Subcutaneous abdominal adipose tissue (tissue), 5 donors: ENCODE data around the gene PMM2.
A peak's percentile ranks its signal among the peaks of the same experiment; 100 is the strongest.

Experiments
- H3K27ac ChIP-seq: one replicate; pipeline ENCODE4 v1.7.0; 2013; ENCODE audit warnings: low read depth, mild to moderate bottlenecking, inconsistent platforms, low read length, moderate library complexity
- H3K27me3 ChIP-seq, 5 donors: one replicate each; pipeline ENCODE4 v1.7.0; 2013; ENCODE audit warnings: low read length in 5 of 5, inconsistent platforms in 1 of 5; ENCODE audit not compliant: control insufficient read depth in 5 of 5, insufficient read depth in 4 of 5
- H3K36me3 ChIP-seq, 5 donors: one replicate each; pipeline ENCODE4 v1.7.0; 2013; ENCODE audit warnings: low read length in 5 of 5; ENCODE audit not compliant: control insufficient read depth in 5 of 5, insufficient read depth in 5 of 5
- H3K4me1 ChIP-seq, 5 donors: one replicate each; pipeline ENCODE4 v1.7.0; 2013; ENCODE audit warnings: low read length in 5 of 5, mild to moderate bottlenecking in 3 of 5, moderate library complexity in 1 of 5; ENCODE audit not compliant: control insufficient read depth in 5 of 5, insufficient read depth in 5 of 5
- H3K4me3 ChIP-seq, 5 donors: one replicate each; pipeline ENCODE4 v1.7.0; 2013; ENCODE audit warnings: low read length in 5 of 5, low read depth in 1 of 5
- H3K9ac ChIP-seq, 5 donors: one replicate each; pipeline ENCODE4 v1.7.0; 2013; ENCODE audit warnings: low read length in 5 of 5, mild to moderate bottlenecking in 4 of 5, moderate library complexity in 3 of 5
- H3K9me3 ChIP-seq, 5 donors: one replicate each; pipeline ENCODE4 v1.7.0; 2013; ENCODE audit warnings: low read length in 5 of 5; ENCODE audit not compliant: control insufficient read depth in 5 of 5
- donor health status: healthy.
- donor health status: healthy.
- donor health status: healthy.
- donor health status: healthy.
- donor health status: healthy.

Gene PMM2

DNA sequence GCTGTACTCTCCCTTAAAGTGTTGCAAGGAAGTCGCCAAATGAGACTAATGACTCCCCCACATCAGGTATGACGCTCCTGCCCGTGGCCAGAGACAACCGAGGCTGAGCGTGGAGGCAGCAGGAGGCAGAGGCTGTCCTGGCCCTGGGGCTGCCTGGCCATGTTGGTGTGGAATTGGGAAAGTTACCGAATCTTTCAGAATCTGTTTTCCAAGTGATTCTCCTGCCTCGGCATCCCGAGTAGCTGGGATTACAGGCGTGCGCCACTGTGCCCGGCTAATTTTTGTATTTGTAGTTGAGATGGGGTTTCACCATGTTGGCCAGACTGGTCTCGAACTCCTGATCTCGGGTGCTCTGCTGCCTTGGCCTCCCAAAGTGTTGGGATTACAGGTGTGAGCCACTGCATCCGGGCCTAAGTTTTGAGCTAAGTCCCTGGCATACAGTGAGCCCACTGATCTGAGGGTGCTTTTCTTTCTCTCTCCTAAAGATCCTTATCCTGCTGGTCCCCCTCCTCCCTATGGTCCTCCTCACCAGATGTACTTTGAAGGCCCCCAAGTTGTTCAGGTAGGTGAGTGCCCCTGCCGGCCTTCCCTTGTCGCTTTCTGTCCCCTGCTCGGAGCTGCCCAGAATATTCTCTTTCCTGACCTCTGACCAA lies 85.2 kb downstream of the PMM2 start:
- no peak overlapping the region for H3K4me3 ChIP-seq
- H3K4me1 ChIP-seq = peaks cover 0 to 18% (median 18%) of the 10 kb centered on the region in 5 donors
- H3K9ac ChIP-seq = no peak overlapping the region
- H3K27ac ChIP-seq = no peak overlapping the region
- H3K9me3 ChIP-seq = no peaks in the 10 kb centered on the region
- H3K36me3 ChIP-seq = peaks cover 0 to 5% (median 4%) of the 10 kb centered on the region in 5 donors
- peaks cover 0 to 26% (median 20%) of the 10 kb centered on the region in 5 donors for H3K27me3 ChIP-seq

DNA sequence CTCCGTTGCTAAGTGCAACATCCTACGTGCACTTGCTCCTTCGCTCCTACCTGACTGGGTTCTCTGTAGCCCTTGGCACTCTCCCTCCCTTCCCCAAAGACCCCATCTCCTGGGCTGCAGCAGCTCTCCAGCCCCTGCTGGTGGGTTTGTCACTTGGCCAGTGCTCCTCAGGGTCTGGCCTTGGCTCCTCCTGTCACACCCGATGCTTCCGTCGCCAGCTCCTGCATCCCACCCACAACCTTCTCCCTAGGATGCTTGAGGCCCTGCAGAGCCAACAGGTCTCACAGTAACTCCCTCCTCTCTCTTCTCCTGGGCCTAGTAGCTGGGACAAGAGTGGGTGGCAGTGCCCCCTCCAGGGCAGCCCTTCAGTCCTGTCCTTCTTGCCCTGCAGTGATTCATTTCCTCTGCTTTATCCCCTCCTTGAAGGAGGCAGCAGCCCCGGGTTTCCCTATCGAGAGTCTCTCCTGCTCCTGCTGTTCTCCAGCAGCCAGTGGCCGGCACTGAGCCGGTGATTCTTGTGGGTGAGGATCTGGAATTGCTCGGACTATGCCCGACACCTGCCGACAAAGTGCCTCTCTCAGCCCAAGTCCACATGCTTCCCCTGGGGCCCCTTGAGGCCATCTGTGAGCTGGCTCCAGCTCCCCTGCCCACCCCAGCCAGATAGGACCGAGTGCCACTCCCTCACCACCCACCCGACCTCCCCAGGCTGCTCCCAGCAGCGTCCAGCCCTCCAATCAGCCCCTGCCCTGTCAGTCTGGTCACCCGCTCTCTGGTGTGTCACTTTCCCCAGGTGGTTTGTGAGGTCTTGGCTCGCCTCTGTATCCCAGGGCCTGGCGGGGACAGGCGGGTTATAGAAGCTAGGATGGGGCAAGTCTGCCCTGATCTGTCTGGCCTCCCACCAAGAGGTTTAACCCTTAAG lies 88.3 kb downstream of the PMM2 start:
- Histone ChIP-seq H3K9ac (no peak overlapping the region), H3K4me1 (peaks cover 0 to 24% (median 20%) of the 10 kb centered on the region in 5 donors), H3K27ac (no peak overlapping the region), H3K9me3 (no peaks in the 10 kb centered on the region), H3K4me3 (no peak overlapping the region), H3K27me3 (peaks cover 0 to 26% (median 20%) of the 10 kb centered on the region in 5 donors), H3K36me3 (peaks cover 0 to 27% (median 19%) of the 10 kb centered on the region in 5 donors)

DNA sequence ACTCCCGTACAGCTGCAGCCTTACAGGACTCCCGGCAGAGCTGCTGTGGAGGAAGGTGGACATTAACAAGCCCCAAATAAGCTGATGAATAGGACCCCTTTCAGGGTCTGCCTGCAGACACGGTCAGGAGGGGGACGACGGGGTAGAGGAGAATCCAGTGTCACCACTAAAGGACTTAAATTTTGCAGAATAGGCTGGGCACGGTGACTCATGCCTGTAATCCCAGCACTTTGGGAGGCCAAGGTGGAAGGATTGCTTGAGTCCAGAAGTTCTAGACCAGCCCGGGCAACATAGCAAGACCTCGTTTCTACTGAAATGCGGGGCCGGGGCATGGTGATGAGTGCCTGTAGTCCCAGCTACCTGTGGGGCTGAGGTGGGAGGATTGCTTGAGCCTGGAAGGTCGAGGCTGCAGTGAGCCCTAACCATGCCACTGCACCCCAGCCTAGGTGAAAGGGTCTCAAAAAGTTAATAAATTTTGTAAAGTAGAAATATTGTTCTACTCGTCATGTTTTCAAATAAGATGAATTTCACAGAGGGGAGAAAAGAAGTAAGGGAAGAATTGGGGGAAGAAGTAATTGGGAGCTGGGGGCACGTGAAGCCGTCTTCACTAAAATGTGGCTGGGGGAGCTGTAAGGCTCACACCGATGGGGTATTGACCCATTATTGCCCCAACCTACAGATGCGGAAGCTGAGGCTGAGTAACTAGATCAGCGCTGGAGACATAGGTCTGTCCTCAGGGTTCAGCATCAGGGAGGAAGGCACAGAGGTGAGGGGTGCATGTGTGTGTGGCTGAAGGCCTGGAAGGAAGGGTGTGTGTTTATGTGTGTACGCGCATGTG lies 89.2 kb downstream of the PMM2 start:
- H3K9me3 ChIP-seq = no peaks in the 10 kb centered on the region
- H3K9ac ChIP-seq = no peak overlapping the region

GRCh38 chr16:8887431-8887765 lies 89.8 kb downstream of the PMM2 start:
- Histone ChIP-seq H3K27me3 (peaks cover 0 to 22% (median 15%) of the 10 kb centered on the region in 5 donors), H3K4me3 (no peak overlapping the region), H3K36me3 (peaks cover 2 to 41% (median 33%) of the 10 kb centered on the region in 5 donors), H3K27ac (no peak overlapping the region), H3K9me3 (no peaks in the 10 kb centered on the region), H3K9ac (no peak overlapping the region), H3K4me1 (peaks cover 0 to 24% (median 20%) of the 10 kb centered on the region in 5 donors)

More for the DNA sequence above, 89.2 kb downstream of the PMM2 start:
- Histone ChIP-seq H3K27me3 (peaks cover 0 to 26% (median 20%) of the 10 kb centered on the region in 5 donors), H3K4me1 (peaks cover 0 to 24% (median 20%) of the 10 kb centered on the region in 5 donors), H3K36me3 (peaks cover under 1 to 36% (median 28%) of the 10 kb centered on the region in 5 donors), H3K4me3 (no peak overlapping the region), H3K27ac (no peak overlapping the region)

DNA sequence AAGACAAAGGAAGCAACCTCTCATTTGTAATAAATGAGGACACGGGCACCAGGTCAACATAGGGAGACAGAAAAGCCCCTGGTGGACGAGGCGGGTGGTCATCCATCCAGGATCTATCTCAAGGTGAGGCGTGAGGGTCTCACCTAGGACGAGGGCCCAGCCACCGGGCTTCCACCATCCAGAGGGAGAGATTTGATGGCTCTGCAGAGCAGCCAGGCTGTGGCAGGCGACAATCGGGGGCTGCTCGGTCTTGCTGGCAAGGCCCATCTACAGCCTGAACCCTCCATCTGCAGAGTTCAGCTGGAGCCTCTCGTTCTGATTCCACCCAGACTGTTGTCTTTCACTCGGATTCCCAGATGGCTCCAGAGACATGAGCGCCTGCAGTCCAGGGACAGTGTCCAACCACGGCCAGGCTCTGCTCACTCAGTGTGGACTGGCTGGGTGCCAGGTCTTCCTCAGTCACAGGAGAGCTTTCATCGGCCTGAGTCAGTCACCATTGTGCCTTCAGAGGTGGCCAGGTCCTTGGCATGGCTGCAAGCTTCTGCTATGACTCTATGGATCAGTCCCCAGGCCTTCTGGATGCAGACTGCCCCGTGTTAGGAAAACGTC lies 90.4 kb downstream of the PMM2 start:
- peaks cover 0 to 18% (median 9%) of the 10 kb centered on the region in 5 donors for H3K27me3 ChIP-seq
- H3K9me3 ChIP-seq = no peaks in the 10 kb centered on the region
- H3K9ac ChIP-seq = peak overlapping the region in 1 of 5 donors; percentile 41
- H3K4me1 ChIP-seq = peaks cover 0 to 24% (median 20%) of the 10 kb centered on the region in 5 donors
- peaks cover 2 to 43% (median 38%) of the 10 kb centered on the region in 5 donors for H3K36me3 ChIP-seq
- H3K4me3 ChIP-seq = no peak overlapping the region
- H3K27ac ChIP-seq = no peak overlapping the region

DNA sequence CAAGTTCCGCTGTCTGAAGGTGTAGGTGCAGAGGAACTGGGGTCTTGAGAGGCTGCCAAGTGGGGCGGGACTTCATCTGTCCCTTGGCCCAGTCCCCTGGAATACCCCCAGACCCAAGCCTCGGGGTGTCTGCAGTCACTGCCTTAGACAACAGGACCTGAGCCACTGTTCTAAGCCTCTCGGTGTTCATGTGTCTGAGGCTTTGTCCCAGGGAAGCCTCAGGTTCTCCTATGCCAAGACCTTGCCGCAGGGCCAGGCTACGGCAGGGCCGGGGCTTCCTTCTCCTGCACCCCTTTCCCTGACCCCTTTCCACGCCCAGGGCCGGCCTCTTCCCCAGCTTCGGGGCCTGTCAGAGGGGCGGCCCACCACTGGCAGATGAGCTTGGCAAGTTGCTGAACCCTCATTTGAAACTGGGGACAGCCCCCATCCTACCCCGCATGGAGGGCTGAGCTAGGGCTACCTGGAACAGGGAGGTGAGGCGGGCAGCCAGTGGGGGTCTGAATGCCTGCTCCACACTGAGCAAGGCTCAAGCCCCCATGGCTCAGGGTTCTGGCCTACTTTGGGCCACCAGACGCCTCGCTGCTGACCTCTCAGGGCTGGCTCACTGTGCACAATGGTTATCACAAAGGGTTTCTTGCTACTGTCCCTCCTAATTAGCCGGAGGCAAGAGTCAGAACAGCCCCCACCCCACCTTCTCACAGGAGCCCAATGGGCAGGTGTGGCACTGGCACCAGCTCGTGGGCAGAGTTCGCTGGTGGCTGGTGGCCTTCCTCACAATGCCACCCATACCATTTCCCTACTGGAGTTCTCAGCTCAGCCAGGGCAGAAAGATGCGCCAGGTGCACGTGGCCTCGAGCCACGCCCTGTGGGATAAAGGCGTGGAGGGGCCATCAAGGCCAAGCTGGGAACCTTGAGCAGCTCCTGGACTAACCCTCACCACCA lies 91.6 kb downstream of the PMM2 start:
- peaks cover 0 to 24% (median 20%) of the 10 kb centered on the region in 5 donors for H3K4me1 ChIP-seq
- H3K36me3 ChIP-seq = peaks cover 2 to 55% (median 49%) of the 10 kb centered on the region in 5 donors
- H3K9me3 ChIP-seq = no peaks in the 10 kb centered on the region
- no peak overlapping the region for H3K9ac ChIP-seq
- H3K4me3 ChIP-seq = no peak overlapping the region
- peaks cover 0 to 16% (median 6%) of the 10 kb centered on the region in 5 donors for H3K27me3 ChIP-seq
- H3K27ac ChIP-seq = no peak overlapping the region

- no peak overlapping the region for H3K9ac ChIP-seq
- H3K4me1 ChIP-seq = peaks cover 0 to 24% (median 20%) of the 10 kb centered on the region in 5 donors
- H3K9me3 ChIP-seq = no peaks in the 10 kb centered on the region
- H3K36me3 ChIP-seq = peaks cover 4 to 63% (median 57%) of the 10 kb centered on the region in 5 donors
- H3K27me3 ChIP-seq = peaks cover 0 to 8% (median 5%) of the 10 kb centered on the region in 5 donors
- H3K27ac ChIP-seq = no peak overlapping the region
- no peak overlapping the region for H3K4me3 ChIP-seq
Measured at GRCh38 chr16:8889893-8890548, 92.4 kb downstream of the PMM2 start.

- no peak overlapping the region for H3K27ac ChIP-seq
- peaks cover 9 to 68% (median 62%) of the 10 kb centered on the region in 5 donors for H3K36me3 ChIP-seq
- peaks cover 0 to 4% (median 3%) of the 10 kb centered on the region in 5 donors for H3K27me3 ChIP-seq
- peaks cover 0 to 23% (median 20%) of the 10 kb centered on the region in 5 donors for H3K4me1 ChIP-seq
- H3K9ac ChIP-seq = no peak overlapping the region
- no peak overlapping the region for H3K4me3 ChIP-seq
- H3K9me3 ChIP-seq = no peaks in the 10 kb centered on the region
Measured at GRCh38 chr16:8890549-8890921, 92.9 kb downstream of the PMM2 start.
